Measurements from ENCODE around the gene TAPT1. TPM values are rescaled to one million over a fixed set of nuclear protein-coding genes. Genes with fewer than 3 reads are reported as not detected.

TAPT1 gene
- polyA plus RNA-seq, 1 experiment = 11.5 TPM

- Histone ChIP-seq H3K27me3 (ENCODE audit: control insufficient read depth, insufficient read depth, low read length) (no peaks in the 10 kb centered on the region), H3K9me3 (ENCODE audit: control insufficient read depth, insufficient read depth, low read length) (no peaks in the 10 kb centered on the region), H3K27ac (ENCODE audit: low read depth, low read length) (no peak overlapping the region), H3K4me3 (ENCODE audit: low read depth, low read length) (no peak overlapping the region)
- no peak for TF ChIP-seq CTCF (IDR thresholded peaks at IDR 0.05; ENCODE audit: low read depth, low read length)
- ChIA-PET POLR2A (no interaction called here), CTCF (interaction anchor here (0.6 to 2.3 kb wide), 16 partner anchors 8 to 59 kb away, joined by 3 to 16 read pairs (median 5); partner anchors contain the start of gene TAPT1)
- DNase-seq (ENCODE audit: low read depth, low spot score) = no peak
Measured at GRCh38 chr4:16206301-16206700, 20.0 kb downstream of the TAPT1 start.

GRCh38 chr4:16205298-16206164 is 20.7 kb downstream of the TAPT1 start:
- H3K9me3 ChIP-seq (ENCODE audit: control insufficient read depth, insufficient read depth, low read length) = no peaks in the 10 kb centered on the region
- no peak overlapping the region for H3K27ac ChIP-seq (ENCODE audit: low read depth, low read length)
- TF ChIP-seq CTCF (IDR thresholded peaks at IDR 0.05; ENCODE audit: low read depth, low read length) = peak; percentile 59
- CTCF ChIA-PET = interaction anchor here (0.6 to 1.6 kb wide), 15 partner anchors 9 to 60 kb away, joined by 3 to 16 read pairs (median 5); partner anchors contain the start of gene TAPT1
- DNase-seq (ENCODE audit: low read depth, low spot score) = no peak
- no peaks in the 10 kb centered on the region for H3K27me3 ChIP-seq (ENCODE audit: control insufficient read depth, insufficient read depth, low read length)
- H3K4me3 ChIP-seq (ENCODE audit: low read depth, low read length) = no peak overlapping the region
- POLR2A ChIA-PET = no interaction called here

- no peaks in the 10 kb centered on the region for H3K9me3 ChIP-seq (ENCODE audit: control insufficient read depth, insufficient read depth, low read length)
- no peaks in the 10 kb centered on the region for H3K27me3 ChIP-seq (ENCODE audit: control insufficient read depth, insufficient read depth, low read length)
- TF ChIP-seq CTCF (IDR thresholded peaks at IDR 0.05; ENCODE audit: low read depth, low read length) = no peak
- DNase-seq (ENCODE audit: low read depth, low spot score) = no peak
- POLR2A ChIA-PET = no interaction called here
- no peak overlapping the region for H3K27ac ChIP-seq (ENCODE audit: low read depth, low read length)
- CTCF ChIA-PET = no interaction called here
- no peak overlapping the region for H3K4me3 ChIP-seq (ENCODE audit: low read depth, low read length)
Measured at GRCh38 chr4:16204505-16204904, 21.8 kb downstream of the TAPT1 start.

DNA sequence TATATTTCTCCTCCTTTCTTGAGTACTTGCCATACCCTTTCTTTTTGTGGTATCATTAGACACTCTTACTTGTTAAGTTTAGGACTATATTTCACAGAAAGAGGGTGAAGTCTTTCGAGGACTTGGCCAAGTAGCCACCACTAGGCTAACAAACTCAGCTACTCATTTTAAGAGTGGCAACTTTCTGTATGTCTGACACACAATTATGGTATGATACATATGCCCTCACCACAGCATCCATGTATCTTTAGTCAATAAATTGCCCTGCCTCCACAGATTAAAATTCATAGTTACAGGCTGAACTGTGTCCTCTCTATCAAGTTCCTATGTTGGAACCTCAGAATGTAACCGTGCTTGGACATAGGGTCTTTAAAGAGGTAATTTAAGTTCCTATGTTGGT is 23.2 kb downstream of the TAPT1 start:
- Histone ChIP-seq H3K9me3 (ENCODE audit: control insufficient read depth, insufficient read depth, low read length) (no peaks in the 10 kb centered on the region), H3K4me3 (ENCODE audit: low read depth, low read length) (no peak overlapping the region), H3K27me3 (ENCODE audit: control insufficient read depth, insufficient read depth, low read length) (no peaks in the 10 kb centered on the region), H3K27ac (ENCODE audit: low read depth, low read length) (no peak overlapping the region)
- no peak for TF ChIP-seq CTCF (IDR thresholded peaks at IDR 0.05; ENCODE audit: low read depth, low read length)
- no peak for DNase-seq (ENCODE audit: low read depth, low spot score)
- ChIA-PET CTCF (interaction anchor here (1.9 kb wide), 1 partner anchor 10 kb away, joined by 5 read pairs; no protein-coding TSS in a partner anchor), POLR2A (no interaction called here)

DNA sequence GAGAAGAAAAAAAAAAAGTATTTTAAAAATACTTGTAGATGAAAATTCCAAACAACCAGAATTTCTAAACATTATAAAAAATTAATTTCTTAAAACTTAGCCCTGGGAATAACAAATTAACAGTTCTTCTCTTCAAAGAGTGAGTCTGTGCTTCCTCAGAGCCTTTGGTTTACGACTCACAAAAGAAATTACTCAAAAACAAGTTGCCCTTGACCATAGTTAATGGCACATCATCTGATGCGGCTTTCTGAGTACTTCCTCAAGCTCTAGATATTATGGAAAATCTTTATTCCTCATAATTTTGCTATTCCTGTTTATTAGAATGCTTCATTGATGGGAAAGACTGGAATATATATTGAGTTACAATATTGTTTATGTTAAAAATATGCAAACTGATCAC is 23.7 kb downstream of the TAPT1 start:
- Histone ChIP-seq H3K27ac (ENCODE audit: low read depth, low read length) (no peak overlapping the region), H3K9me3 (ENCODE audit: control insufficient read depth, insufficient read depth, low read length) (no peaks in the 10 kb centered on the region), H3K27me3 (ENCODE audit: control insufficient read depth, insufficient read depth, low read length) (no peaks in the 10 kb centered on the region), H3K4me3 (ENCODE audit: low read depth, low read length) (no peak overlapping the region)
- ChIA-PET POLR2A (no interaction called here), CTCF (interaction anchor here (1.6 to 1.9 kb wide), 2 partner anchors 10 to 11 kb away, joined by 5 to 6 read pairs; no protein-coding TSS in a partner anchor)
- no peak for TF ChIP-seq CTCF (IDR thresholded peaks at IDR 0.05; ENCODE audit: low read depth, low read length)
- no peak for DNase-seq (ENCODE audit: low read depth, low spot score)

Data from AG04450 (cell line).